ENCODE data around the gene PARD3.

DNA sequence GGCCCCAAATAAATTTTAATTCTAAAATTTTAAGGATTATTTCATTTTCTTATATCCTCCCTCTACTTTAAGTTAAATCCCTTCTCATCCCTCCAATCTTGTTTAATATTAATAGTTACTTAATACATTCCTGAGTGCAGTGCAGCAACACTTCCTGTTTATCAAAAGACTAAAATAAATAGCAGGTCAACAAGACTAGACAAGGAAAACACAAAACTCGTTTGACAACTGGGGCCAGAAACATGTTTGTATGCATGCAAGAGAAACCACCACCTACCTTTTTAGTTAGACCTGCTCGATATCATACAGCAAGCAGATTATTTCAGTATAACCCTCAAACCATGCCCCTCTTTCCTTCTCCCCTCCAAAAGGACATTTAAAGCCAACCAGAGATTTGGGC is 95.8 kb downstream of the PARD3 start:
- TF ChIP-seq, protein P1, sequence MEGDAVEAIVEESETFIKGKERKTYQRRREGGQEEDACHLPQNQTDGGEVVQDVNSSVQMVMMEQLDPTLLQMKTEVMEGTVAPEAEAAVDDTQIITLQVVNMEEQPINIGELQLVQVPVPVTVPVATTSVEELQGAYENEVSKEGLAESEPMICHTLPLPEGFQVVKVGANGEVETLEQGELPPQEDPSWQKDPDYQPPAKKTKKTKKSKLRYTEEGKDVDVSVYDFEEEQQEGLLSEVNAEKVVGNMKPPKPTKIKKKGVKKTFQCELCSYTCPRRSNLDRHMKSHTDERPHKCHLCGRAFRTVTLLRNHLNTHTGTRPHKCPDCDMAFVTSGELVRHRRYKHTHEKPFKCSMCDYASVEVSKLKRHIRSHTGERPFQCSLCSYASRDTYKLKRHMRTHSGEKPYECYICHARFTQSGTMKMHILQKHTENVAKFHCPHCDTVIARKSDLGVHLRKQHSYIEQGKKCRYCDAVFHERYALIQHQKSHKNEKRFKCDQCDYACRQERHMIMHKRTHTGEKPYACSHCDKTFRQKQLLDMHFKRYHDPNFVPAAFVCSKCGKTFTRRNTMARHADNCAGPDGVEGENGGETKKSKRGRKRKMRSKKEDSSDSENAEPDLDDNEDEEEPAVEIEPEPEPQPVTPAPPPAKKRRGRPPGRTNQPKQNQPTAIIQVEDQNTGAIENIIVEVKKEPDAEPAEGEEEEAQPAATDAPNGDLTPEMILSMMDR (conservative IDR thresholded peaks at IDR 0.05), result no peak
- no peak for TF ChIP-seq EZH2 (IDR thresholded peaks at IDR 0.05; ENCODE audit: low read depth)
